Renal cortex interstitium (tissue), 11 donors: ENCODE results near the gene CYTH3. TPM values are rescaled to one million over a fixed set of nuclear protein-coding genes. Genes with fewer than 3 reads are reported as not detected.
"Not testable (repeated sequence)": the region's sequence is repeated elsewhere in the genome, so short reads cannot be mapped to it uniquely, and the experiment has no call there.

Experiments used
- DNase-seq, 11 donors: peaks; one replicate each; pipeline ENCODE4 v3.0.0-alpha.2; 2013; ENCODE audit warnings: low read depth in 9 of 11, low spot score in 4 of 11; ENCODE audit errors: extremely low read depth in 1 of 11
- polyA plus RNA-seq, 3 donors: library from polyadenylated mRNA; unstranded; fragments of 120-200 nt; gene quantifications; one replicate each; pipeline ENCODE4 v1.2.1, GENCODE V29; 2013; ENCODE audit not compliant: insufficient read length in 3 of 3

CYTH3 gene
- polyA plus RNA-seq, 3 donors = 33.8 to 40.4 (median 38.6) TPM

GRCh38 chr7:6244021-6244420, 28.4 kb downstream of the CYTH3 start:
- no peak for DNase-seq

- no peak for DNase-seq
These were observed 29.3 kb downstream of the CYTH3 start for GRCh38 chr7:6243168-6243567.

- no peak for DNase-seq
These were observed 29.9 kb downstream of the CYTH3 start for GRCh38 chr7:6242561-6242960.

DNA sequence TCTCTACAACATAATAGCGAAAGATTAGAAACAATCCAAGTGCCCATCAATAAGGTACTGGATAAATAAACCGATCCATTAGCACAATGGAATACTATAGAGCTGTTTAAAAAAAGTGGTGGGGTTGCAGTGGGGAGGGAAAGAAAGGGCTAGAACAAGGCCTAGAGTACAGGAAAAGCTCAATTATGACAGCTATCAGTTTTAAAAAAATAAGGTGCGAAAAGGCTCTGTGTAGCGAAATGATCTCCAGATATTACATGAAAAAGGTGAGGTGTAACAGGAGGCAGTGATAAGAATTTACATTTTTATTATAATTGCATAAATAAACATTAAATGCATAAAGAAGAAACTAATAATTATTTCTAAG, 30.8 kb downstream of the CYTH3 start:
- DNase-seq = no peak

DNA sequence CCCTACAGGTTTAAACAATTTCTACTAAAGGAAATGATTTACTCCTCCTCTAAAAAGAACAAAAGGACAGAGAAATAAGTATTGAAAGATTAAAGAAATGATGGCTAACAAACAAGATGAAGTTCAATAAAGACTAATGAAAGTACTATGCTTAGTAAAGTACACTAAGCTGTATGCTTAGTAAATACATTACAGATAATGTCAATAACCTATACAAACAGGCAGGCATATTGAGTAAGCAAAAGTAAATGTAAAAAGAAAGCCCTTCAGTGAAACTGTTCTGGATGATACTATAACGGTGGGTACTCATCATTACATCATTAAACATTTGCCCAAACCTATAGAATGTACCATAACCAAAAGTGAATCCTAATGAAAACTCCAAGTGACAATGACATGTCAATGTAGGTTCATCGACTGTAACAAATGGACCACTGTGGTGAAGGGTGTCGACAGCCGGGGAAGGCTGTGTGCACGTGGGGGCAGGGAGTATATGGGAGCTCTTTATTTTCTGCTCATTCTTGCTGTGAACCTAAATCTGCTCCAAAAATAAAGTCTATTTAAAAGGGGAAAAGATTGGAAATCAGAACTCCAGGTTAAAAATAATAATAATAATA, 34.0 kb downstream of the CYTH3 start:
- DNase-seq = no peak

GRCh38 chr7:6237730-6238129, 34.7 kb downstream of the CYTH3 start:
- no peak for DNase-seq

DNA sequence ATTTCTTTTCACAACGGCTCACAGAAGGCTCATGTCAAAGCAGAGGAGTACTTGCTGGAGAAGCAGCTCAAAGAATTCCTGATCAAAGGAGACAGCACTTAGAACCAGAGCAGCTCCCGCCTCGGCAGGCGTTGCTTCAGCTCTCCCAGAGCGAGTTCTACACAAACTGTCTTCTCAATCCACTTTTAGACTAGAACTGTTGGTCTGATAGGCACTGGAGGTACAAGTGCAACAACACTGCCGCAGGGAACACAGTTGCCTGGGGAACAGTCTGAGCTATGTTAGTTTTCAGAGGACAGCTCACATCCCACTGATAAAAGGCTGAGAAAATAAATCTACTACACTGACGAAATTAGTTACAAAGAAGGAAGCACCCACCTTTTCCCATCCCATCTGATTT, 35.4 kb downstream of the CYTH3 start:
- DNase-seq = no peak

- DNase-seq = no peak
These were observed 37.2 kb downstream of the CYTH3 start for GRCh38 chr7:6235029-6235871.

DNA sequence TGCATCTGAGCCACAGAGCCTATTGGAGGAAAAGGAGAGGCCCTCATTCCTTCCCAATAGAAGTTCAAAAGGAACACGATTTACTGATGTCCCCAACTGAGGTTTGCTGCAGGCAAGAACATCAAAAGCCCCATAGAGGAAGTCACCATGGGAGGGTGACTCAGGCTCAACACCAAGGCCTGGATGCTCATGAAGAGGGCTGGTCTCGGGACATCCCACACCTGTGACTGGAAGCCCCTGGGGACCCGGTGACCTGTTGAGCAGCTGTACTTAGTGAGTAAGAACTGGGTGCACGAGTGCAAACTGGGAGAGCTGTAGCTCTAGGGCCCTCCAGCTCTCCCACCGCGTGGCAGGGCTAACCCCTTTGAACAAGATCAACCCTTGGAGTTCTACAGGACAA, 38.0 kb downstream of the CYTH3 start:
- no peak for DNase-seq

DNA sequence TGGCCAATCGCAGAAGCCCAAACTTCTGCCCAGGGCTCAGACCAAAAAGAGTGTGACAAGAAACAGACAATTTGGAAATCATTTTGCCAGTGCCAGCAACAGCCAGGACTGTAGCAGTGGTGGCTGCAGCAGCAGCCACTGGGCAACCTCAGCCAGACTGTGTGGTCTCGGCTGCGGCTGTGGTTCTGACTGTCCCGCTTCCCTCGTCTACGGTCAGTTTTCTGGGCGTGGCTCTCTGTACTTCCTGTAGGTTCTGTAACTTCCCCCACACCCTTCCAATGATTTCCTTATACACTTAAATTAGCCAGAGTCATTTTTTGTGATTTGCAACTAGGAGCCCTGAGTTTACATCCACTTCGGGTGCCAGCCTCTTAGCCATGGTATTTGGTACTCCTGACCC, 39.9 kb downstream of the CYTH3 start:
- DNase-seq = no peak

DNA sequence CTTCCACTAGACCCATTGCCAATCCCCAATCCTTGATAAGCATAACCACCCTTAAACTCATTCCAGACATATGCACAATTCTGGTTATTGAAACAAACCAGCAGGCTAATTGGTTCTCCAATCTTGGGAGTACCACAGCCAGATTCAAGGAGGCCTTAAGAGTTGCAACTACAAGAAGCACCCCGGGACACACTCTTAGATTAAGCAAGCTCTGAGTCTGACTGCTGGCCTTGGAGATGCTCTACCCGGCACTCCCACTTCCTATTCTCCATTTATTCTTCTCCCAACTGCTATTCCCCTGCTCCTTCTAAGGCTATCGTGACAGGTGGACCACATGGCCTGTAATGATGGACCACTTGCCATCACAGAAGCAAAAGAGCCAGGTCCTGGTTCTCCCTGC, 40.3 kb downstream of the CYTH3 start:
- DNase-seq = no peak

- no peak for DNase-seq
These were observed 41.2 kb downstream of the CYTH3 start for GRCh38 chr7:6231184-6231583.

- DNase-seq = not testable (repeated sequence)
These were observed 43.1 kb downstream of the CYTH3 start for GRCh38 chr7:6229284-6229683.

DNA sequence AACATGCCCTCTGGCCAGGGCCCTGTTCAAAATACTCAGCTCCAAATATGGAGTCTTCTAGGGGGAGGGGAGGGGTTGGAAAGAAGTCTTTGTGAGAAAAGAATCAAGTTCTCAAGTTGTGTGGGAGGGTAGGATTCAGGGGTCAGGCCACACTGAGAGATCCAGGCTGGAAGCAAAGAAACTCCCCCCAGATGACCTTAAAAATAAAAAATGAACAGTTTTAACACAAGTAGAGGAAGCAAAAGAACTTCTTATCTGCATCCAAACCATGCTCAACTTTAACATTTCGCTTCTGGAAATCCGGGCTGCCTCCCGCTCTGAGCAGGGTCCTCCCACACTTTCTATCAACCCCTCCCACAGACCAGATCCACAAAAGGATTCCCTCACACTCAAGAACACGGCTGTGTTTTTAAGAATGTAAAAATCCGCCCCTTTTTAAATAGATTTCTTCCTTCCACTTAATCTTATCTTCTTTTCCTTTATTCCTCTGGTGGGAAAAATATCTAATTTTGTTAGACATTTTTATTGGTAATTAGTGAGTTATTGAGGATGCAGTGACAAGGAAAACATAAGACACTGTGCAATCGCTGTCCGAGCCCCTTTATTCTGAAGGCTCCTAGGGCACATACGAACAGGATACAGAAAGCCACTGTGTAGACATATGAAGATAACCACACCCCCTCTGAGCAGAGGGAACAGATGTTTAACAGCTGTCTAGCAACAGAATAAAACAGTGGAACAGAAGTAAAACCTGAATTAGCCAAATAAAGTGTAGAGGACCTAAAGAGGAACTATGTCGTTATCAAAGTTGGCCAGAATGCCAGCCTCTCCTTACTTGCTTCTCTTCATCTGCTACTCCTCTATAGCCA, 43.8 kb downstream of the CYTH3 start:
- peak; percentile 54 to 87 (median 78) for DNase-seq

- peak in 2 of 11 donors; percentile 21 to 27 for DNase-seq
These were observed 45.1 kb downstream of the CYTH3 start for GRCh38 chr7:6227294-6227846.

DNA sequence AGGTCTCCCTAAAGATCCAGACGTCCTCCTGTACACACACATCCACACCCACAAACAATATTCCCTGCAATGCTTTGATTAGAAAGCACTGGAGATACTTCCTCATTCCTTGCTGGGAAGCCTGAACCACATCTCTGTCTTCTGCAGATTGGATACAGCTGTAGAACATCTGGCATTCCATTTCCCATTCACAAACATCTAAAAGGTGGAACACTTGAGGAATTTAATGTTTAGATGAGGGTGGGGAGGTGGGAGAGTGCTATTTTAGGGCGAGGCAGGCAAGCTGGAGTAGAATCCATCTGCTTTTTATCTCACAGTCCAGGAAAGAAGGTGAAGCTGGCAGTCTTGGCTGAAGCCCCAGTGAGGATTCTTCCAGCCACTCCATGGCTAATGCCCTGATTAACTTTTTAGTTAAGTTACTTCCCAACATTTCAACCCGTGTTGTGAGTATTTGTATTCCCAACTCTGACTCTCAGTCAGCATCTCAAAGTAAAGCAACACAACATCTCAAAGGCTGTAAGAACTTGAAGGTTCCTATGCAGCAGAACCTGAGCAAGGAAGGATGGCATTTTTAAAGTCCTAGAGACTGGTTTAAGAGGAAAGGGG, 46.1 kb downstream of the CYTH3 start:
- DNase-seq = peak in 8 of 11 donors; percentile 24 to 72 (median 49)

- DNase-seq = not testable (repeated sequence)
These were observed 49.0 kb downstream of the CYTH3 start for GRCh38 chr7:6223411-6223810.

DNA sequence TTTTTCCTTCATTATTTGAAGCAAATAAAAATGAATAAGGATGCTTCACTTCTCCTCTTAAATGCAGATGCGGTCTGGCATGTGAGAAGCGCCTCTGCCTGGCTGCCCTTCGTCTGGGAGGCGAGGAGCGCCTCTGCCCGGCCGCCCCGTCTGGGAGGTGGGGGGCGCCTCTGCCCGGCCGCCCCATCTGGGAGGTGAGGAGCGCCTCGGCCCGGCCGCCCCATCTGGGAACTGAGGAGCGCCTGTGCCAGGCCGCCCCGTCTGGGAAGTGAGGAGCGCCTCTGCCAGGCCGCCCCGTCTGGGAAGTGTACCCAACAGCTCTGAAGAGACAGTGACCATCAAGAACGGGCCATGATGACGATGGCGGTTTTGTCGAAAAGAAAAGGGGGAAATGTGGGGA, 49.4 kb downstream of the CYTH3 start:
- not testable (repeated sequence) for DNase-seq
